T-helper 9 cell (primary cell): Measurements from ENCODE around the gene FAM111A.

ENCODE experiments used
- DNase-seq: peaks from one replicate; pipeline ENCODE4 v3.0.0-alpha.2; 2020

Gene FAM111A

DNA sequence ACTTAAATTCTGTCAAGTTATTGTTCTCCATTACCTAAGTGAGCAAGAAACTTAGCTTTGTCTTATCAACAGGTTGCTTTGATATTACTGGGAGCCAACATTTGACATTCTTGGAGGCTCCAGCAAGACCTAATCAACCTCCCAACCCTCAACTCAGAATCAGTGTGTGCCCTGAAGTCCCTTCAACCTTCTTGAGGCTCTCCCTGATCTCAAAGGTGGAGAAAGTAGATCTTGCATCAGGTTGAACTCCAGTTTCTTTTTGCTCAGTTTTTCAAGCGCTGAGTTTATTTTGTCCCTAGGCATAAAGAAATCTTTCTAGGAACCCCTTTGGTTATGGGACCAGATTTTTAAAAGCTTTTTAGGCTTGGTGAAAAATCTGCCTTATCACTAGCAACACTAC, 1.4 kb downstream of the FAM111A start:
- DNase-seq = no peak

DNA sequence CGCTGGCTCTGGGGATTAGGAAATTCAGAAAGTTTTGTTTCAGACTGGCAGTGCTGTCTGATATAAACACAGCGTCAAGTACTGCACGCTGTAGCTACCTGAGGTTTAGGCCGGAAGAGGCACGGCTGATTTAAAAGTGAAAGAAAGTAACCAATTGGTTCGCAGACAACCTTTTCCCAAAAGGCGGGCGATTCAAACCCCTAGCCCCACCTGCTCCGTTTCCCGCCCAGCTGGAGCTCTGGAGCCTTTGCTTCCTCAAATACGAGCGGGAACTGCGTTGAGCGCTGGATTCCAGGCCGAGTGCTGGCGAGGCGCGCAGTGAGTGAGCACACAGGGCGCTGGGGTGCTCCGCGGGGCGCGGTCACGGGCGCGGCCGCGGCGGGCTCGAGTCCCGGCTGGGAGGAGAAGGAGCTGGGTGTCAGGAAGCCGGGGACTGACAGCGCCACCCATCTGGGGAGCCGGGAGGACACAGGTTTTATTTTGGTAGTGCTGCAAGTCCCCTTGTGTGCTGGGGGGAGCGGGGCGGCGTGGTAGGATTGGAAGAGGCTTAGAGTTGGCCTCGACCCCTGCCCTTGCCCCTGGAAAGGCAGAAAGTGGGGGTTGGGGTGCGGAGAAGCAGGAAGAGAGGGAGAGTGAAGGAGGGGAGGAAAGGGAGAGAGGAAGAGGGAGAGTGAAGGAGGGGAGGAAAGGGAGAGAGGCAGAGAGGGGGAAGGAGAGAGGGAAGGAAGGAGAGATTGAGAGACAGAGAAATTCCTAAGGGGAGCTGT, 2.1 kb downstream of the FAM111A start:
- peak; percentile 51 for DNase-seq

DNA sequence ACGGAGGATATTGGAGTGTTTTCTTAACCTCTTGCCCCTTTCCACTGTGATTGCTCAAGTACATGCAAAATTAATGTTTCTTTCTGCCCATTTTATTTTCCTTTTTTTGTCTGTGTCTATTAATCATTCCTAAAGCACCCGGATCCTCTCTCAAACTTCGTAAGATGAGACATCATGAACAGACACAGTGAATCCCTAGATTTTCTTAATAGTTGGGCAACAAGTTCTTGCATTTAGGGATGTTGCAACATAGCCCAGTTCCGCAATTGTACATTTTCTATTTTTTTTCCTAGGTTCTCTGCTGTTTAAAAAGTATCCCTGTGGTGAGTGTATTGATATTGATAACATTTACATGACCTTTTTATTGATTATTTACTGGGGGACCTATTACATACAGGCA, 2.9 kb downstream of the FAM111A start:
- no peak for DNase-seq

DNA sequence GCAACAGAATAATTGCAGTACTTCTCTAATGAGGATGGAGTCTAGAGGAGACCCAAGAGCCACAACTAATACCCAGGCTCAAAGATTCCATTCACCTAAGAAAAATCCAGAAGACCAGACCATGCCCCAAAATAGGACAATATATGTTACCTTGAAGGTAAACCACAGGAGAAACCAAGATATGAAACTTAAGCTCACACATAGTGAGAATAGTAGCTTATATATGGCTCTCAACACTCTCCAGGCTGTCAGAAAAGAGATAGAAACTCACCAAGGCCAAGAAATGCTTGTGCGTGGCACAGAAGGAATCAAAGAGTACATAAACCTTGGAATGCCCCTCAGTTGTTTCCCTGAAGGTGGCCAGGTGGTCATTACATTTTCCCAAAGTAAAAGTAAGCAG, 9.1 kb downstream of the FAM111A start:
- no peak for DNase-seq

DNA sequence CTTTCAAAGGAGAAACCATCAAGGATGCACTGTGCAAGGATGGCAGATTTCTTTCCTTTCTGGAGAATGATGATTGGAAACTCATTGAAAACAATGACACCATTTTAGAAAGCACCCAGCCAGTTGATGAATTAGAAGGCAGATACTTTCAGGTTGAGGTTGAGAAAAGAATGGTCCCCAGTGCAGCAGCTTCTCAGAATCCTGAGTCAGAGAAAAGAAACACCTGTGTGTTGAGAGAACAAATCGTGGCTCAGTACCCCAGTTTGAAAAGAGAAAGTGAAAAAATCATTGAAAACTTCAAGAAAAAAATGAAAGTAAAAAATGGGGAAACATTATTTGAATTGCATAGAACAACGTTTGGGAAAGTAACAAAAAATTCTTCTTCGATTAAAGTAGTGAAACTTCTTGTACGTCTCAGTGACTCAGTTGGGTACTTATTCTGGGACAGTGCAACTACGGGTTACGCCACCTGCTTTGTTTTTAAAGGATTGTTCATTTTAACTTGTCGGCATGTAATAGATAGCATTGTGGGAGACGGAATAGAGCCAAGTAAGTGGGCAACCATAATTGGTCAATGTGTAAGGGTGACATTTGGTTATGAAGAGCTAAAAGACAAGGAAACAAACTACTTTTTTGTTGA, 9.8 kb downstream of the FAM111A start:
- DNase-seq = no peak

DNA sequence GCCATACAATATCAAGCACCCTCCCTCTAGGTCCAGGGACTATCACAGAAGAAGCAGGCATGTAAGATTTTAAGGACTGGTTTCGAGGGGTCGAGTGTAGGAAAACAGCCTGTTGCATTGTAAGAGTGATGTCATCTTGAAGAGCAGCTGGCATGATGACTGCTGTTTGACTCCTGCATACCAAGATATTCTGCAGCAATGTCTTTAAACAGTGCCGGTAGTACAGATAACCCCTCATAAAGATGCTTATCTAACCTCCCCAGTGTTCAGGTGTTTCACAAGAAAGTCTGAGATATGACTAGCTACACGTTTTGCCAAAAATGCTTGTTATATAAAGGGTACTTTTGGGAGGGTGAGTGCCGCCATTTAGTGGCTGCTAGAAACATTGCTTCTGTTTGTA, 12.0 kb downstream of the FAM111A start:
- DNase-seq = no peak

DNA sequence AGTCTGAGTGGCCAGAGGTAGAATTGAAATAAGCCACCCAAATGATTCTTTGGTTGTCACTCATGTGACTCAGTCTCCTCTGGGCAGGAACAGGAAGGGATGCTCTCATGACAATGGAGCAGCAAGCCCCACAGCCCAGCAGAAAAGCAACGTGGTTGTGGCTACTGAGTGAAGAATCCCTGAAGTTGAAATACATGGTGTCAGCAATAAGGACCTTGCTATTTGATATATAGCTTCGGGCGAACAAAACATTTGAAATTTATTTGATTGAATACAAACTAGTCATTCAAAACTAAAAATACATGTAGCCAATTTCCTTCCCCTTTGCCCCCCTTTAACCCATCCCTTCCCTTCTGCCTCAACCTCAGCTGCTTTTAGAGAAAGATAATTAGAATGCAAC, 14.8 kb downstream of the FAM111A start:
- DNase-seq = no peak

DNA sequence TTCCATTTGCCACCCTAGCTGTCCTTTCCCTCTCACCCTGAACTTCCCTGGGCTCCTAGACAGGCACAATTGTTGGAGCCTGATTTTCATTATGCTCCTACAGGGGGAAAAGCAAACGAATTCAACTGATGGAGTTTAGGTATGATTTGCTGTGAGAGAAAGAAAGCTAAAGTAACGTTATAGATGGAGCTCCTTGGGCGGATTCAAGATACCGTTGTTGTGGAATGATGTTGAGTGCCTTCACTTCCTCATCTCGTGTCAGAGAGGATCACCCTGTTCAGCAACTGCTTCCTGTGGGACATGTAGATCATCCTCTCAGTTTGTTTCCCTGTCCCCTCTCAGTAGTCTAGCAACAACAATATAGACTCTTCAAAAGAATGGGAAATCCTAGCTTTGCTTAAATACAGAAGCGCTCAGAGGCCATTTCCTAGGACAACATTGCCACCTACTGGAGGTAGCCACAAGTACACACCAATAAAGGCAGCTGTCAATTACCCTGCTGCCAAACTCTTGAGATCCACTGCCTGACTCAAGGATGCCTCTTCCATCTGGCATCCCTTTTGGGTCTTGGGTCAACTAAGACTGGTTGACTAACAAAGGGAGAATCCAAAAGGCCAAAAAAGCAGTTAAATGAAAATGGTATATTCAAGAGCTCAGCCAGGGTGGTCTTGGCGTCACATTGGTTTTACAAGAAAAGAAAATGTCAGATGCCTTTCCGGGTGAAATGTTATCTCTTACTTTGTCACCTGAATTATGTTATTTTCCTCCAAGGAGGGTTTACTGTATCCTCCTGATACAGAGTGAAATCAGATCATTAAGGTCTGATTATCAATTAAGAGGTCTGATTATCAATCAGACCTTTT, 15.8 kb downstream of the FAM111A start:
- peak; percentile 36 for DNase-seq

DNA sequence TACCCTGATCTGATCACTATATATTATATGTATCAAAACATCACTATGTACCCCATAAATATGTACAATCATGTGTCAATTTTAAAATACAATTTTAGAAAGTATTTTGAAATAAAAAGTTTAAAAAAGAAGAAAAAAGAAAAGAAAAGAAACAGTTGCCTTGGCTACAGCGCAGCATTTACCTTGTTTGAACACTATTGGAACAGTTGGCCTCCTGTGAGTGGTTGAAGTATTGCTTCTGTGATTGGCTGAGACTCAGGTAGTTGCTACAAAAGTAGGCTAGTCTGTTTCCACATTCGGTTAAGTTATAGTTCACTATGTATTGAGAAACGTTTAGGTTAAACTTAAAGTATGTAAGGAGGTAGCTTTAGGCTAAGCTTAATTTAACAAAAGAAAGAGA, 21.4 kb downstream of the FAM111A start:
- no peak for DNase-seq

DNA sequence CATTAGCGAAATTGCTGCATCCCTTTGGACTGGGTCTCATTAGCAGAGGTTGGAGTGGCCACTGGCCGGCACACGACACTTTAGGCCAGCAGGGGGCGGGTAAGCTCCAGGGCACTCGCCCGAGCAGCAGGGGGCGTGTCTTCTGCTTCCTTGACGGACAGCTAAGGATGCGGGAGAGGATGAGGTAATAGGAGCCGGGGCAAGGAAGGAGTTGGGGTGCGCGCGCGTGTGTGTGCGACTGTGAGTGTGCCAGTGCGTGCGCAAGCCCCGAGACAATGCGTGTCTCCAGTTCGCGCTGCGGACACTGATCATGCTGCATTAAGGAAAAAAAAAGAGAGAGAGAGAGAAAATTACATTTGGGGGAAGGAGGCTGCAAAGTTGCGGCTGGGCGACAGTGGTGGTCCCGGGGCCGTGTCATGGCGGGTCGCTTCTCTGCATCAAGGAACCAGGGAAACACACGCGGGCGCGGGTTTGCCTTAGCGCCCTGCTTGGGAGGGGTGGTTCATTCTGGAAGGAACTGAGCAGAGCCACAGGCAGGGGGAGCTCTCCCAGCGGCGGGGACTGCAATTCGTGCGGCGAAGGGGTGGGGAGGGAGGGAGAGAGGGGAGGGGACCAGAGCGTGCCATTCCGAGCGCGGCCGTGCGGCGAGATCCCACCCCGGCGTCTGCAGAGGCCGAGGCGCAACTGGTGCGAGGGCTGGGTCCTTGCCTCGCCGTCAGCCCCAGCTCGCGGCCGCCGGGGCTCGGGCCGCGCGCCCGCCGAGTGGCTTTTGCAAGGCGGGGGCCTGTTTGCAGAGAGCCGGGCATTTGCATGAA, 29.1 kb downstream of the FAM111A start, which contains the start of gene DTX4:
DTX4 (plus strand) TSS at position 625 of the 815 bp plus-strand sequence. CDS start 464 bp downstream, outside the sequence.
- peak; percentile 89 for DNase-seq

DNA sequence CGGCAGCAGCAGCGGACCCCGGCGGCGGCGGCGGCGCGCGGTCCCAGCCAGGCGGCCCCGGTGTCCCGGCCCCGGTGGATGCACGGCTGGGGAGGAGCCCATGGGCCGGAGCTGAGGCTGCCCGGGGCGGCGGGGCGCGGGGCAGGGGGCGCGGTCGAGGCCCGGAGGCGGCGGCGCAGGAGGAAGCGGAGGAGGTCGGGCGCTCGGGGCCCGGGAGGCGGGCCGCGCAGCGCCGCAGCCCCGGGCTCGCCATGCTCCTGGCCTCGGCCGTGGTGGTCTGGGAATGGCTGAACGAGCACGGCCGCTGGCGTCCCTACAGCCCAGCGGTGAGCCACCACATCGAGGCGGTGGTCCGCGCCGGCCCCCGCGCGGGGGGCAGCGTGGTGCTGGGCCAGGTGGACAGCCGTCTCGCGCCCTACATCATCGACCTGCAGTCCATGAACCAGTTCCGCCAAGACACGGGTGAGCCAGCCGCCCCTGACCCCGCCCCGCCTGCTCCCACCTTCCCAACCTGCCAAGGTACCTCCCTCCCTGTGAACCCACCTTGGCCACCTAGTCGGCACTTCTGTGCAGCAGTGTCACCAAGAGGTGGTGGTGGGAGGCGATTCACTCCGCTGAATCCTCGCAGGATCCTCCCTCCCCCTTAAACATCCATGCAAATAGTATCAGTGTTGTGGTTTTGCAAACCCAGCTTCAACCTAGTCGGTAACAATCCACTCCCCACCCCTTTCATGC, 29.9 kb downstream of the FAM111A start:
- DNase-seq = no peak

DNA sequence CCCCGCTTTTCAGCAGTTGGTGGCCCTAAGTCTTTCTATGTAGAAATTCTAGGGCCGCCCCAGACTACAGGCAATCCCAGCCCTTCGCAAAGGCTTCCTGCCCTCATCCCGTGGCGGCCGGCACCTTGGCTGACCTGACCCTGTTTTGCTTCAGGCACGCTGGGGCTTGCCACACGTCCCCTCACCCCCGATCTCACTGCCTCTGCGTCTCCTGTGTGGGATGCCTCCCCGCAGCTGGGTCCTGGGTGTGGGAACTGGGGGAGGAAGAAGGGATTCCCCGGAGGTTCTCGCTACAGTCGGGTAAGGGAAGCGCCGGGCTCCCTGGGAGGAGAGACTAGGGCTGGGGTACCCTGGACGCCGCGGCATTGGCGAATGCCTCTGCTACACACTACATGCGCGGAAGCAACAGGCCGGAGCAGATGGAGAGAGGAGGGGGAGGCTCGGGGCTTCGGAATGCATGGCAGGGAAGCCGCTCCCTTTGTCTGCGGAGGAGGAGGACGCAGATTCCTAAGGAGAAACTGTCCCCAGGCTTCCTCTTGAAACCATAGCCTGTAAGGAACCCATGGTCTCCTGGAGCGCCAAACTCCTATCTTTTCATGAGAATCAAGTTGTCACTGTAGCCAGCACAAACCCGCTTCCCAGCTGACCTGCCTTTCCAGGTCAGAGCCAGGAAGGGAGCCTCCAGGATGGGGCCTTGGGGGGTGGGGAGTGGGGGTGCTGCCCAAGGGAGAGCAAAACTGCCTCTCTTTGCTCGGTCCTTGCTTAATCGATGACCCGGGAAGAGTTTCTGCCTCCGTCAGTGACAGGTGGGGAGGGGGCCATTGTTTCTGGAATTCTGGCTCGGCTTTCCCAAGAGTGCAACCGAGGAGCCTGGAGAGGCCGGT, 30.7 kb downstream of the FAM111A start:
- peak; percentile 10 for DNase-seq

DNA sequence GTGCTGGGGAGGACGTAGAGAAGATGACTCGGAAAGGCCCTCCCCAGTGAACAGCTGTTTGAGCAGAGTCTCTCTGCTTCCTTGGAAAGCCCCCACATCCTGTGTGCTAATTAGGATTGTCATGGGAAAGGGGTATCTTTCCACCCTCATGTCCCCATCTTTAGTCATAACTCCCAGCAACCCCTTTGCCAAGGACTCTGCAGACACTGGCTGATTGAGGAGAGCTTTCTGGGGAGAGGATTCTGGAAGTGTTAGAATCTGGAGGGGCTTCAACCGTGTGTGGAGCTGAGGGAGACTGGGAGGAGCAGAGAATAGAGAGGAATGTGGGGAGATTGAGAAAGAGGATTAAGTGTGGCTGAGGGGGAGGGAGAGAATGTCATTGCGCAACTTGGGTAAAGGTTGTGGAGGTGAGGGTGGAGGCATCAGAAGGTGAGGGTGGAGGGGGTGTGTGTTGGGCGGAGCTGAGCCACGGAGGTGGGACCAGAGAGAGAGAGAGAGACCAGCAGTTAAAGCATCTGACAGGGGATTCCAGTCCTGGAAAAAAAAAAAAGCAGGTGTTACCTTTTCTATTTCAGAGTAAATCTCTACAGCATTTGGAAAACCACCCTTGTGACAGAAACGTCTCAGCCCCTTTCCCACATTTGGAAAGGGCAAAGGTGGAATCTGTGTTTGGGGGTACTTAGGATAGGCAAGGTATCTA, 31.5 kb downstream of the FAM111A start:
- DNase-seq = no peak

DNA sequence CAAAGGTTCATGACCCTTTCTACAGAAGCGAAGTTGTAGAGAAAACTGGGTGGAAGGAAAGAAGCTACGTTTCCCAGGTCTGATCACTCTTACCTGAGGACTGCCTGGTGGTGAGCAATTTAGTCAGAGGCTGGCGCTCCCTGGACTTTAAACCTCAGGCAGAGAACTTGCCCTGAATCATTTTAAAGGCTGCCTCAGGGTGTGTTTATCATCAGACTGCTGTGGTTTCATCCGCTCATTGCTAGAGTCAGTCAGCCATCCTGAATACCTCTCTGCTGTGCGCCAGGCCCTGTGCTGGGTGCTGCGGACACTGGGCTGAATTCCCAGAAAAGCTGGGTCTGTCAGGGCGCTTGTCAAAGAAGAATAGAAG, 32.0 kb downstream of the FAM111A start:
- DNase-seq = no peak

DNA sequence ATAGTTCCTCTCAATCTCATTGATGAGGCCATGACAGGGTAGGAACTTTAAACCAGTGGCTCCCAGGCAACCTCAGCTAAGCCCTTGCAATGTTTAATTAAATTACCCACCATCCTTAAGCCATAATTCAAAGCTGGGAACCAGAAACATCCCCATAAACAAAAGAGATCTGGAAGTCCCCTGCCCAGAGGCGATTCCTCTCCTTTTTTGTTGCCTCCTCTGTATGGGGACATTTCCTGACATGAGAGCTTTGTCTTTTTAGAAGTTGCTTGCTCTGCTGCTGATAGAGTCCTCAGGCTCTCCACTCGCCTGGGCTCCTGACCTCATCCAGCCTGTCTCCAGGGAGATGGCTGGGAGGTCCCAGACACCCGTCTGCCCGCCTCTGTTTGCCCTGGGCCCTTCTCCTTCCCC, 32.4 kb downstream of the FAM111A start:
- no peak for DNase-seq

DNA sequence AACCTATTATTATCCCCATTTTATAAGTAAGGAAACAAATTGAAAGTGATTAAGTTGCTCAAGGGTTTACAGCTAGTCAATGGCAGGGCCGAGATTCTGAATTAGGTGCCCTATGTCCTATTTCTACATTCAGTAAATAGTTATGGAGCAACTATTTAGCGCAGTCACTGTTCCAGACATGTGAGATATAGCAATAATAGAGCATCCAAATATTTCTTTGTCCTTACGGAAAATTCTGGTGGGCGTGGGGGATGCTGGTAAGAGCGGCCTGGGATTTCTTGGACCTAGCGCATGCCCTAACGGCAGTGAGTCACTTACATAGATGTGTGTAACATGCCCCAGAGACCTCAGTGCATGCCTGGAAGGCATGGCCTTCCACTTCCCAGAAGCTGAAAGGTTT, 33.7 kb downstream of the FAM111A start:
- no peak for DNase-seq

DNA sequence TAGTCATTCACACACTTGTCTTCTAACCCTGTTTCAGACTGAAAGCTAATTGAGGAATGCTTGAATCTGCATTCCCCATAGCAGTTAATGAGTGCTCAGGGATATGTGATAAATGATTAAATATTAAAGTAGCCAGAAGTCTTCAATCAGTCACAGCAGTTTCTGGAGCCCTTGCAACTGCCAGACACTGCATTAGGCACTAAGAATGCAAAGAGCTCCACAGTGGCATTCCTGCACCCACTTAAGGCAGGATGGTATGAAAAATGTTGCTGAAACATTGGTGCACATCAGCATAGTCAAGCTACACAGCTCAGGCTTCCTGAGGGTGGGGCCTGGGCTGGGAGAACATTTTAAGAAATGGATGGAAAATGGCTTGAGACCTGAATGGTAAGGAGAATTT, 35.7 kb downstream of the FAM111A start:
- no peak for DNase-seq

DNA sequence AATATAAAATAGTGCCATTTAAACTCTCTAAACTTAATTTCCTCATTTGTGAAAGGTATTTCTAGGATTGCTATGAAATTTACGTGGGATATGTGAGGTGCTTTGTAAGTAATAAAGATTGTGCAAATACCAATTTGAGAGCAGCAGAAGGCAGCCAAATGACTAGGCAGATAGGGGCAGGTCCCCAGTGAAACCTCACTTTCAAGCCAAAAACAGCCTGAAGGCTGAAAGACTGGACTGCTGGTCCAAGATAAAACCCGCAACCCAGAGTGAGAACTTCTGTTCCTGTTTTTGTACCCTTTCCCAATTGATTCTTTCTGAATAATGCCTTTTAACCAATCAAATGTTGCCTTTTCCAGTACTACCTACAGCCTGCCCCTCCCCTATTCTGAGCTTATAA, 36.5 kb downstream of the FAM111A start:
- DNase-seq = no peak

DNA sequence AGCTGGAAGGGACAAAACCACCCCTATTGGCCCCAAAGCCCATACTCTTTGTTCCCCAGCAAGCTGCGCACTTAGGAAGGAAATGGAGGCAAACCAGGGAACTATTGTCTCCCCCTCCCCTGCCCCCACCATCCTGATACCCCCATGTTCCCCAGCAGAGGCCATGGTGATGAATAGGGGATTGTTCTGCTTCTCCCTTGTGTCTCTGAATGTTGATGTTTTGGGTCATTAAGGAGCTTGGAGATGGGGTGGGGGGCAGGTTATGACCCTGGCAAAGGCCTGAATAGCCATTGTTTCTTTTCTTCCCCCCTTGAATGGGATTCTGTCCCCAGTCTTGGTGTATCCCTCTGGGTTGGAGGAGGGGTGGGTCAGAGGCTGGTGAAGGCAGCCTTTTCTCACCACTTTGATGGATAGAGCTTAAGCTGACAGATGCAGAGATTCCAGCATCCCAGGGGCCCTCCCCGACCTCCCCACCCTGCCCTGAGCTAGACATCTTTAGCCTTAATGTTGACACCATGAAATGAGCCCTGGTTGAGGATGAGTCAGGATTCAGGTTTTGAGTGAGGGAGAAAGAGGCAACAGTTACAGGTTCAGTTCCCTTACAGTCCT, 37.6 kb downstream of the FAM111A start:
- no peak for DNase-seq

DNA sequence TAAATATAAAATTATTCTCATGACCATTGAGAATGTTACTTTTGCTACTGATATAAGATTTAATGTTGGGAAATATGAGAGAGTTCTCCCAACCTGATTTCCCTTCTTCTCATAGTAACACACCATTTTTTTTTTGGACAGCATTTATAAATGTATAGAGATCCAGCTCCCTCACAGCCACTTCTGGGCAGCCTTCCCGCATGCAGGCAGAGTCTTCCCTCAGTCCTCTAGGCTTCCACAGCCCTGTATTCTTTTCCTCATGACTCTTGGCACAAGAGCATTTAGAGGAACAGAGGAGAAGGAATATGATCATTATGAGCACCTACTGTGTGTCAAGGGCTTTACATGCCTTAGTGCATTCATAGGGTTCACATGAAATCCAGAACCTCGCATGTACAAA, 38.3 kb downstream of the FAM111A start:
- DNase-seq = no peak
